H1 (cell line): ENCODE measurements around the gene ASB3. TPM values are rescaled to one million over a fixed set of nuclear protein-coding genes. Genes with fewer than 3 reads are reported as not detected.

Experiments used
- BACH1 ChIP-seq: IDR thresholded peaks from 2 replicates; pipeline ENCODE4 v1.6.1; 2012; ENCODE audit warnings: low read length, improper control_type of control experiment
- BRCA1 ChIP-seq: IDR thresholded peaks from 2 replicates; pipeline ENCODE4 v1.6.1; 2012; ENCODE audit warnings: low read depth, low read length, improper control_type of control experiment
- CHD2 ChIP-seq: IDR thresholded peaks from 2 replicates; pipeline ENCODE4 v1.6.1; 2012; ENCODE audit warnings: low read length, improper control_type of control experiment
- EP300 ChIP-seq, 2 experiments: IDR thresholded peaks; 1 replicate in 1 of 2; 2 replicates in 1 of 2; pipeline ENCODE4 v1.6.1; 2011 to 2012; ENCODE audit warnings: low read depth in 2 of 2, low read length in 2 of 2, mild to moderate bottlenecking in 2 of 2, borderline replicate concordance in 1 of 2, inconsistent platforms in 1 of 2, moderate library complexity in 1 of 2
- GTF2F1 ChIP-seq: IDR thresholded peaks from 2 replicates; pipeline ENCODE4 v1.6.1; 2012; ENCODE audit warnings: low read depth, low read length, improper control_type of control experiment, borderline replicate concordance
- HDAC6 ChIP-seq: IDR thresholded peaks from one replicate; pipeline ENCODE4 v1.7.1; 2012; ENCODE audit warnings: low read depth, mild to moderate bottlenecking, inconsistent platforms, low read length, moderate library complexity
- MAFK ChIP-seq: IDR thresholded peaks from 2 replicates; pipeline ENCODE4 v1.6.1; 2012; ENCODE audit warnings: low read depth, mild to moderate bottlenecking, improper control_type of control experiment, low read length
- RAD21 ChIP-seq, 2 experiments: IDR thresholded peaks in 1 of 2; conservative IDR thresholded peaks in 1 of 2; 2 replicates each; pipeline ENCODE4 v1.6.1; 2011; ENCODE audit warnings: low read depth in 2 of 2, low read length in 2 of 2, improper control_type of control experiment in 1 of 2, inconsistent platforms in 1 of 2, mild to moderate bottlenecking in 1 of 2, moderate library complexity in 1 of 2
- RXRA ChIP-seq: IDR thresholded peaks from 2 replicates; pipeline ENCODE4 v1.6.1; 2011; ENCODE audit warnings: low read depth, mild to moderate bottlenecking, low read length, moderate library complexity; ENCODE audit not compliant: insufficient read depth
- SIRT6 ChIP-seq: IDR thresholded peaks from one replicate; pipeline ENCODE4 v1.7.1; 2012; ENCODE audit warnings: low read length, inconsistent platforms
- SP4 ChIP-seq: IDR thresholded peaks from 2 replicates; pipeline ENCODE4 v1.6.1; 2012; ENCODE audit warnings: low read length, inconsistent platforms
- TAF1 ChIP-seq: IDR thresholded peaks from 2 replicates; pipeline ENCODE4 v1.6.1; 2011; ENCODE audit warnings: mild to moderate bottlenecking, low read depth, low read length
- polyA plus RNA-seq, 7 experiments: library from polyadenylated mRNA; depleted of rRNA in 3 of 7; stranded (reverse) in 5 of 7; unstranded in 2 of 7; fragments of >200 nt in 5 of 7; fragments of 200-250 nt in 2 of 7; gene quantifications; 1 replicate in 5 of 7; 2 replicates in 1 of 7; 4 replicates in 1 of 7; pipeline versions ENCODE4 v1.2.1 to v1.2.3, GENCODE V29; 2011 to 2013; ENCODE audit warnings: missing spikeins in 2 of 7, mixed read lengths in 2 of 7
- total RNA-seq: library from RNA; stranded (reverse); fragmentation: NEBNext Ultra II Directional; extraction: Animal tissue kit (Norgen Biotek cat#: 25700); gene quantifications from 2 replicates; pipeline ENCODE4 v1.2.1, GENCODE V29; 2021
- TF ChIP-seq, protein P1 (sequence below): fragments of 300-600 bp; sonication (generic); IDR thresholded peaks from 2 replicates; pipeline ENCODE4 v1.7.1; 2012; ENCODE audit warnings: low read length, moderate library complexity, mild to moderate bottlenecking, inconsistent platforms; ENCODE audit not compliant: insufficient replicate concordance

Gene ASB3
- total and polyA plus RNA-seq, 2 of the 8 experiments (the other 6 are each of a cell fraction or from before 2014, with no cell fraction given), result 22.6 to 25.4 TPM

DNA sequence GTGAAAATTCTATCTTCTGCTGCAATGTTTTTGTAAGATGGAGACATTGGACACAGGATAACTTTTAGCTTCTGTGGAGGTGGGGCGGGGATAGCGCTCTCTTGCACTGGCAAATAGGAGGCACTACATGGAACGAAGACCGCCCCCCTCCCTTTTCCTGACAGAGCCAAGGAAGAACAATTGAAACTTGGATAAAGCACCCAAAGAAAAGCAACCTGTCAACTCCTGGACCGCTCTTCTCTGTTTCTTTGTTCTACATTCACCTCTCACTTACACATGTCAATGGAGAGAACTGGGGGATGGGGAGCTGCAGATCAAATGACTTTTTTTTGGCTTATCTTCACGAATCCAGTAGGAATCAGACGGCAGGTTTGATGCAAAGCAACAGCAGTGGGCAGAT, 145.5 kb downstream of the ASB3 start (continued):
- TF ChIP-seq, protein P1, sequence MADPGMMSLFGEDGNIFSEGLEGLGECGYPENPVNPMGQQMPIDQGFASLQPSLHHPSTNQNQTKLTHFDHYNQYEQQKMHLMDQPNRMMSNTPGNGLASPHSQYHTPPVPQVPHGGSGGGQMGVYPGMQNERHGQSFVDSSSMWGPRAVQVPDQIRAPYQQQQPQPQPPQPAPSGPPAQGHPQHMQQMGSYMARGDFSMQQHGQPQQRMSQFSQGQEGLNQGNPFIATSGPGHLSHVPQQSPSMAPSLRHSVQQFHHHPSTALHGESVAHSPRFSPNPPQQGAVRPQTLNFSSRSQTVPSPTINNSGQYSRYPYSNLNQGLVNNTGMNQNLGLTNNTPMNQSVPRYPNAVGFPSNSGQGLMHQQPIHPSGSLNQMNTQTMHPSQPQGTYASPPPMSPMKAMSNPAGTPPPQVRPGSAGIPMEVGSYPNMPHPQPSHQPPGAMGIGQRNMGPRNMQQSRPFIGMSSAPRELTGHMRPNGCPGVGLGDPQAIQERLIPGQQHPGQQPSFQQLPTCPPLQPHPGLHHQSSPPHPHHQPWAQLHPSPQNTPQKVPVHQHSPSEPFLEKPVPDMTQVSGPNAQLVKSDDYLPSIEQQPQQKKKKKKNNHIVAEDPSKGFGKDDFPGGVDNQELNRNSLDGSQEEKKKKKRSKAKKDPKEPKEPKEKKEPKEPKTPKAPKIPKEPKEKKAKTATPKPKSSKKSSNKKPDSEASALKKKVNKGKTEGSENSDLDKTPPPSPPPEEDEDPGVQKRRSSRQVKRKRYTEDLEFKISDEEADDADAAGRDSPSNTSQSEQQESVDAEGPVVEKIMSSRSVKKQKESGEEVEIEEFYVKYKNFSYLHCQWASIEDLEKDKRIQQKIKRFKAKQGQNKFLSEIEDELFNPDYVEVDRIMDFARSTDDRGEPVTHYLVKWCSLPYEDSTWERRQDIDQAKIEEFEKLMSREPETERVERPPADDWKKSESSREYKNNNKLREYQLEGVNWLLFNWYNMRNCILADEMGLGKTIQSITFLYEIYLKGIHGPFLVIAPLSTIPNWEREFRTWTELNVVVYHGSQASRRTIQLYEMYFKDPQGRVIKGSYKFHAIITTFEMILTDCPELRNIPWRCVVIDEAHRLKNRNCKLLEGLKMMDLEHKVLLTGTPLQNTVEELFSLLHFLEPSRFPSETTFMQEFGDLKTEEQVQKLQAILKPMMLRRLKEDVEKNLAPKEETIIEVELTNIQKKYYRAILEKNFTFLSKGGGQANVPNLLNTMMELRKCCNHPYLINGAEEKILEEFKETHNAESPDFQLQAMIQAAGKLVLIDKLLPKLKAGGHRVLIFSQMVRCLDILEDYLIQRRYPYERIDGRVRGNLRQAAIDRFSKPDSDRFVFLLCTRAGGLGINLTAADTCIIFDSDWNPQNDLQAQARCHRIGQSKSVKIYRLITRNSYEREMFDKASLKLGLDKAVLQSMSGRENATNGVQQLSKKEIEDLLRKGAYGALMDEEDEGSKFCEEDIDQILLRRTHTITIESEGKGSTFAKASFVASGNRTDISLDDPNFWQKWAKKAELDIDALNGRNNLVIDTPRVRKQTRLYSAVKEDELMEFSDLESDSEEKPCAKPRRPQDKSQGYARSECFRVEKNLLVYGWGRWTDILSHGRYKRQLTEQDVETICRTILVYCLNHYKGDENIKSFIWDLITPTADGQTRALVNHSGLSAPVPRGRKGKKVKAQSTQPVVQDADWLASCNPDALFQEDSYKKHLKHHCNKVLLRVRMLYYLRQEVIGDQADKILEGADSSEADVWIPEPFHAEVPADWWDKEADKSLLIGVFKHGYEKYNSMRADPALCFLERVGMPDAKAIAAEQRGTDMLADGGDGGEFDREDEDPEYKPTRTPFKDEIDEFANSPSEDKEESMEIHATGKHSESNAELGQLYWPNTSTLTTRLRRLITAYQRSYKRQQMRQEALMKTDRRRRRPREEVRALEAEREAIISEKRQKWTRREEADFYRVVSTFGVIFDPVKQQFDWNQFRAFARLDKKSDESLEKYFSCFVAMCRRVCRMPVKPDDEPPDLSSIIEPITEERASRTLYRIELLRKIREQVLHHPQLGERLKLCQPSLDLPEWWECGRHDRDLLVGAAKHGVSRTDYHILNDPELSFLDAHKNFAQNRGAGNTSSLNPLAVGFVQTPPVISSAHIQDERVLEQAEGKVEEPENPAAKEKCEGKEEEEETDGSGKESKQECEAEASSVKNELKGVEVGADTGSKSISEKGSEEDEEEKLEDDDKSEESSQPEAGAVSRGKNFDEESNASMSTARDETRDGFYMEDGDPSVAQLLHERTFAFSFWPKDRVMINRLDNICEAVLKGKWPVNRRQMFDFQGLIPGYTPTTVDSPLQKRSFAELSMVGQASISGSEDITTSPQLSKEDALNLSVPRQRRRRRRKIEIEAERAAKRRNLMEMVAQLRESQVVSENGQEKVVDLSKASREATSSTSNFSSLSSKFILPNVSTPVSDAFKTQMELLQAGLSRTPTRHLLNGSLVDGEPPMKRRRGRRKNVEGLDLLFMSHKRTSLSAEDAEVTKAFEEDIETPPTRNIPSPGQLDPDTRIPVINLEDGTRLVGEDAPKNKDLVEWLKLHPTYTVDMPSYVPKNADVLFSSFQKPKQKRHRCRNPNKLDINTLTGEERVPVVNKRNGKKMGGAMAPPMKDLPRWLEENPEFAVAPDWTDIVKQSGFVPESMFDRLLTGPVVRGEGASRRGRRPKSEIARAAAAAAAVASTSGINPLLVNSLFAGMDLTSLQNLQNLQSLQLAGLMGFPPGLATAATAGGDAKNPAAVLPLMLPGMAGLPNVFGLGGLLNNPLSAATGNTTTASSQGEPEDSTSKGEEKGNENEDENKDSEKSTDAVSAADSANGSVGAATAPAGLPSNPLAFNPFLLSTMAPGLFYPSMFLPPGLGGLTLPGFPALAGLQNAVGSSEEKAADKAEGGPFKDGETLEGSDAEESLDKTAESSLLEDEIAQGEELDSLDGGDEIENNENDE, result no peak
- no peak for TF ChIP-seq BRCA1
- TF ChIP-seq GTF2F1, result no peak
- no peak for TF ChIP-seq SP4
- TF ChIP-seq SIRT6, result no peak
- TF ChIP-seq EP300 (IDR thresholded peaks at IDR 0.05; ENCODE audit: borderline replicate concordance in 1 of 2, low read depth in 2 of 2, low read length in 2 of 2), result no peak
- TF ChIP-seq RXRA, result no peak
- TF ChIP-seq HDAC6, result no peak
- TF ChIP-seq RAD21 (IDR thresholded peaks at IDR 0.05 in 1 of 2, conservative IDR thresholded peaks at IDR 0.05 in 1 of 2; ENCODE audit: low read depth in 2 of 2, low read length in 2 of 2), result 0 out of 4 replicates have a peak, but pooled peaks of 1 of the 2 experiments have one; percentile 10
- no peak for TF ChIP-seq TAF1
- no peak for TF ChIP-seq MAFK
- no peak for TF ChIP-seq CHD2
- no peak for TF ChIP-seq BACH1
